Duodenal mucosa (tissue), 2 donors: Measurements from ENCODE around the gene SPART.
"Not testable (repeated sequence)": the region's sequence is repeated elsewhere in the genome, so short reads cannot be mapped to it uniquely, and the experiment has no call there.

ENCODE experiments used
- H3K27ac ChIP-seq: one replicate; pipeline ENCODE4 v1.7.0; 2013; ENCODE audit warnings: low read depth, low read length
- H3K27me3 ChIP-seq, 2 donors: one replicate each; pipeline ENCODE4 v1.7.0; 2013; ENCODE audit warnings: low read length in 2 of 2, control low read depth in 1 of 2; ENCODE audit not compliant: insufficient read depth in 2 of 2, control insufficient read depth in 1 of 2
- H3K36me3 ChIP-seq, 2 donors: one replicate each; pipeline ENCODE4 v1.7.0; 2013; ENCODE audit warnings: low read length in 2 of 2, control low read depth in 1 of 2; ENCODE audit not compliant: insufficient read depth in 2 of 2, control insufficient read depth in 1 of 2
- H3K4me1 ChIP-seq, 2 donors: one replicate each; pipeline ENCODE4 v1.7.0; 2013; ENCODE audit warnings: low read length in 2 of 2, control low read depth in 1 of 2; ENCODE audit not compliant: insufficient read depth in 2 of 2, control insufficient read depth in 1 of 2
- H3K4me3 ChIP-seq, 2 donors: one replicate each; pipeline ENCODE4 v1.7.0; 2013; ENCODE audit warnings: low read length in 2 of 2, low read depth in 1 of 2
- H3K9ac ChIP-seq, 2 donors: one replicate each; pipeline ENCODE4 v1.7.0; 2013; ENCODE audit warnings: low read length in 2 of 2, low read depth in 1 of 2
- H3K9me3 ChIP-seq, 2 donors: one replicate each; pipeline ENCODE4 v1.7.0; 2013; ENCODE audit warnings: low read length in 2 of 2, control low read depth in 1 of 2; ENCODE audit not compliant: control insufficient read depth in 1 of 2

SPART gene

GRCh38 chr13:36323951-36324566, 22.1 kb downstream of the SPART start:
- H3K27ac ChIP-seq: no peak overlapping the region
- no peaks in the 10 kb centered on the region for H3K4me1 ChIP-seq
- H3K4me3 ChIP-seq: no peak overlapping the region
- H3K36me3 ChIP-seq: peaks cover 13 to 30% of the 10 kb centered on the region in 2 donors
- no peaks in the 10 kb centered on the region for H3K9me3 ChIP-seq
- no peaks in the 10 kb centered on the region for H3K27me3 ChIP-seq
- no peak overlapping the region for H3K9ac ChIP-seq

- no peaks in the 10 kb centered on the region for H3K27me3 ChIP-seq
- H3K9ac ChIP-seq: no peak overlapping the region
- H3K27ac ChIP-seq: no peak overlapping the region
- H3K9me3 ChIP-seq: no peaks in the 10 kb centered on the region
- no peak overlapping the region for H3K4me3 ChIP-seq
- H3K4me1 ChIP-seq: no peaks in the 10 kb centered on the region
- peaks cover 13 to 25% of the 10 kb centered on the region in 2 donors for H3K36me3 ChIP-seq
Measured at GRCh38 chr13:36323408-36323807, 22.8 kb downstream of the SPART start.

DNA sequence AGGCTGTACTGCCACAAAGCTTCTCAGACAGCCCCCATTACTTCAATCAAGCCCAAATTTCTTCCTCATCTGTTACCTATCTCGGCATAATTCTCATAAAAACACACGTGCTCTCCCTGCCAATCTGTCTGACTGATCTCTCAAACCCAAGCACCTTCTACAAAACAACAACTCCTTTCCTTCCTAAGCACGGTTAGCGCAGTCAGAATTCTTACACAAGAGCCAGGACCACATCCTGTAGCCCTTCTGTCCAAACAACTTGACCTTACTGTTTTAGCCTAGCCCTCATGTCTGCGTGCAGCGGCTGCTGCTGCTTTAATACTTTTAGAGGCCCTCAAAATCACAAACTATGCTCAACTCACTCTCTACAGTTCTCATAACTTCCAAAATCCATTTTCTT, 26.4 kb downstream of the SPART start:
- H3K27me3 ChIP-seq, H3K27ac ChIP-seq: not testable (repeated sequence)

DNA sequence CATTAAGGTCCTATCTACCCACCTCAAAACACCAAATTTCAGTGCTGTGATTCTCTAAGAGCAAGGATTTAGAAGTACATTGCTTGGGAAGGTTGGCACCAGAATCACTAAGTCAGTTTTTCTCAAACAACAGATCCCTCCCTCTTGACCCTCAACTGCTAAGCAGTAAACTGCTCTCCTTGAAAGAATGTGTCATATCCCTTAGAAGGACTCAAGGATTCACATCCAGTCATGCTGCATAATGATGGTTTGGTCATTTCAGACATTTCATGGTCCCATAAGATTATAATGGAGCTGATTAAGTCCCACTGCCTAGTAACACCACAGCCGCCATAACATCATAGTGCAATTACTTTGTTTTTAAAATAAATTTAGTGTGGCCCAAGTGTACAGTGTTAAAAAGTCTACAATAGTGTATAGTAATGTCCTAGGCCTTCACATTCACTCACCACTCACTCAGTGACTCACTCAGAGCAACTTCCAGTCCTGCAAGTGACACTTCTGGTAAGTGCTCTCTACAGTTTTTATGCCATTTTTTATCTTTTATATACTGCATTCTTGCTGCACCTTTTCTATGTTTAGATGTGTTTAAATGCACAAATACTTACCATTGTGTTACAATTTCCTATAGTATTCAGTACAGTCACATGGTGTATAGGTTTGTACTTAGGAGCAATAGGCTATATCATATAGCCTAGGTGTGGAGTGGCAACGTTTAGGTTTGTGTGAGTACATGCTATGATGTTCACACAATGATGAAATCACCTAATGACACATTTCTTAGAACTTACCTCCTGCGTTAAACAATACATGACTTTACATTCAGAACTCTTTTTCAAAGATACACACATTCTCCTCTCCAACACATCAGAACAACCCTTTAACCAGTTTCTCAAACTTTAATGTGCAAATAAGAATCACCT, 32.9 kb downstream of the SPART start:
- H3K9me3 ChIP-seq: no peaks in the 10 kb centered on the region
- H3K27ac ChIP-seq: no peak overlapping the region
- no peaks in the 10 kb centered on the region for H3K4me1 ChIP-seq
- H3K9ac ChIP-seq: no peak overlapping the region
- H3K36me3 ChIP-seq: peaks cover 0 to 15% of the 10 kb centered on the region in 2 donors
- no peak overlapping the region for H3K4me3 ChIP-seq
- H3K27me3 ChIP-seq: no peaks in the 10 kb centered on the region

More for the DNA sequence above, 26.4 kb downstream of the SPART start:
- H3K4me1 ChIP-seq, H3K9ac ChIP-seq, H3K4me3 ChIP-seq, H3K9me3 ChIP-seq: not testable (repeated sequence)
- peaks cover 4 to 13% of the 10 kb centered on the region in 2 donors for H3K36me3 ChIP-seq

DNA sequence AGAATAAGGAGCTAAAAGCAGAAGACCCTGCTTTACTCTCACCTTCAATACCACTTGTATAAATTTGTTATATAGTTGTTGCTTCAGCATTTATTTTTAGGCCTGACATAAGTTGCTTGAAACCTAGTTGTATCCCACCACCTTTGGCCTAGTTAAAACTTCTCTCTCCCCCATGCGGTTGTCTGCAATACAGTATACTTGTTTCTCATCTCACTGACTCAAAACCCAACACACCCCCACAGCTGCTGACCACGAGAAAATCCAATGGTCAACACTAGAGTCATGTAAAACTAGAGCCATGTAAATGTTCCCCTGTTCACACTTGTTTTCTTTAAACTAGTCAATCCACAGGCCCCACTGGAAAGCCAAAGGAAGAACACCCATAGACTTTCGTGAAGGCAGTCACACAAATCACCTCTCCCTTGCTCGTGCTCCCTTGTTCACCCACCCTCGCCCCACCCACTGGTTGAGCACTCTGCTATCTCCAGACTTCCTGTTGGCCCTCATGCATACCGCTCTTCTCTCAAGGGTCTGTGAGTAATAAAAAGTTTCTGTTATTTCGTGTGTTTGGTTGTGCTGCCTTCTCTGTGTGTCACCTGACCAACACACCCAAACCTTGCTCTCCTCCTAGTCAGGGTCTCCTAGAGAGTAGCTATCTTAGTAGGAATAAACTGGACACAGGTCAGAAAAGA, 35.6 kb downstream of the SPART start:
- no peak overlapping the region for H3K27ac ChIP-seq
- no peaks in the 10 kb centered on the region for H3K4me1 ChIP-seq
- H3K4me3 ChIP-seq: no peak overlapping the region
- no peak overlapping the region for H3K9ac ChIP-seq
- peaks cover 0 to 15% of the 10 kb centered on the region in 2 donors for H3K36me3 ChIP-seq
- H3K9me3 ChIP-seq: no peaks in the 10 kb centered on the region
- H3K27me3 ChIP-seq: no peaks in the 10 kb centered on the region

DNA sequence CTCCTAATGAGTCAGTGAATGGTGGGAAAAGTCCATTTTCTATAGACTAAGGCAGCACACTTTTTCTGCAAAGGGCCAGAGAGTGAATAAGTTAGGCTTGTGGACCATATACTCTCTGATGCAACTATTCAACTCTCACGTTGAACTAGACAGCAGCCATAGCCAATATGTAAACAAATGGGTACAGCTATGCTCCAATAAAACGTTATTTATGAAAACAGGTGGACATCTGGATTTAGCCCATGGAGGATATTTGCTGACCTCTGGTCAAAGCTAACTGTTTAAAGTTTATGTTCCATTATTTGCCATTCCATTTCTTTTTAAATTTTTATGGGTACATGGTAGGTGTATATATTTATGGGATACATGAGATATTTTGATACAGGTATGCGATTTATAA, 43.9 kb downstream of the SPART start:
- peaks cover 0 to 8% of the 10 kb centered on the region in 2 donors for H3K27me3 ChIP-seq
- H3K27ac ChIP-seq: no peak overlapping the region
- peaks cover 0 to 4% of the 10 kb centered on the region in 2 donors for H3K36me3 ChIP-seq
- H3K4me1 ChIP-seq: peaks cover 0 to 9% of the 10 kb centered on the region in 2 donors
- H3K4me3 ChIP-seq: no peak overlapping the region
- no peaks in the 10 kb centered on the region for H3K9me3 ChIP-seq
- H3K9ac ChIP-seq: no peak overlapping the region

DNA sequence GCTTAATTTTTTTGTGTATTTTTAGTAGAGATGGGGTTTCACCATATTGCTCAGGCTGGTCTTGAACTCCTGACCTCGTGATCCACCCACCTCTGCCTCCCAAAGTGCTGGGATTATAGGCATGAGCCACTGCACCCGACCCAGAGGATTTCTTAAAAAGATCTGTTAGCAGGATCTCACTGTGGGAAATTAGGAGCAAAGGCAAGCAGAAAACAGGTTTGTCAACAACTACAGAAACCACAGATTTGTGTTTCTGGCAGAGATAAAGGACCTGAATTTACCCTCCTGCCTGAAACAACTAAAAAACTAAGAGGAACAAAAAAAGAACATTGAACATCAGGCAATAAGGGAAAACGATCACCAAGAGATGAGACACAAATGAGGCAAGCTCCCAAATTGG, 46.7 kb downstream of the SPART start:
- H3K9ac ChIP-seq, H3K27ac ChIP-seq, H3K4me1 ChIP-seq: not testable (repeated sequence)

DNA sequence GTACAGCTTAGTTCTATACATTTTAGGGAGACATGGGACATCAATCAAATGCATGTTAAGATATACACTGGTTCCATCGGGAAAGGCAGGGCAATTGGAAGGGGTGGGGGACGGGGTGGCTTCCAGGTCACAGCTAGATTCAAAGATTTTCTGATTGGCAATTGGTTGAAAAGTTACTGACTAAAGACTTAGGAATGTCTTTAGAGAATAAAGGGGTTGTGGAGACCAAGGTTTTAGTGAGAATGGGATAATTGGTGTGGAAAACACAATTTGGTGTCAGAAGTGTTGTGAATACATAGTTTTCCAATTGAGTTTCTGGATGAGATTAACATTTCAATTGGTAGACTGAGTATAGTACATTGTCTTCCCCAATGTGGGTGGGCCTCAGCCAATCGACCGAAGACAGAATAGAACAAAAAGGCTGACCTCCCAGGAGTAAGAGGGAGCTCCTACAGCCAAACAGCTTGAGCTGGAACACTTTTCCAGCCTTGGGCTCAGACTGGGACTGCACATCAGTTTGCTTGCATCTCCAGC, 47.6 kb downstream of the SPART start:
- no peak overlapping the region for H3K27ac ChIP-seq
- peaks cover 0 to 9% of the 10 kb centered on the region in 2 donors for H3K4me1 ChIP-seq
- H3K9me3 ChIP-seq: no peaks in the 10 kb centered on the region
- H3K9ac ChIP-seq: no peak overlapping the region
- H3K27me3 ChIP-seq: peaks cover 0 to 8% of the 10 kb centered on the region in 2 donors
- no peak overlapping the region for H3K4me3 ChIP-seq
- H3K36me3 ChIP-seq: no peaks in the 10 kb centered on the region

More for the DNA sequence above, 46.7 kb downstream of the SPART start:
- H3K36me3 ChIP-seq, H3K4me3 ChIP-seq, H3K27me3 ChIP-seq, H3K9me3 ChIP-seq: not testable (repeated sequence)

DNA sequence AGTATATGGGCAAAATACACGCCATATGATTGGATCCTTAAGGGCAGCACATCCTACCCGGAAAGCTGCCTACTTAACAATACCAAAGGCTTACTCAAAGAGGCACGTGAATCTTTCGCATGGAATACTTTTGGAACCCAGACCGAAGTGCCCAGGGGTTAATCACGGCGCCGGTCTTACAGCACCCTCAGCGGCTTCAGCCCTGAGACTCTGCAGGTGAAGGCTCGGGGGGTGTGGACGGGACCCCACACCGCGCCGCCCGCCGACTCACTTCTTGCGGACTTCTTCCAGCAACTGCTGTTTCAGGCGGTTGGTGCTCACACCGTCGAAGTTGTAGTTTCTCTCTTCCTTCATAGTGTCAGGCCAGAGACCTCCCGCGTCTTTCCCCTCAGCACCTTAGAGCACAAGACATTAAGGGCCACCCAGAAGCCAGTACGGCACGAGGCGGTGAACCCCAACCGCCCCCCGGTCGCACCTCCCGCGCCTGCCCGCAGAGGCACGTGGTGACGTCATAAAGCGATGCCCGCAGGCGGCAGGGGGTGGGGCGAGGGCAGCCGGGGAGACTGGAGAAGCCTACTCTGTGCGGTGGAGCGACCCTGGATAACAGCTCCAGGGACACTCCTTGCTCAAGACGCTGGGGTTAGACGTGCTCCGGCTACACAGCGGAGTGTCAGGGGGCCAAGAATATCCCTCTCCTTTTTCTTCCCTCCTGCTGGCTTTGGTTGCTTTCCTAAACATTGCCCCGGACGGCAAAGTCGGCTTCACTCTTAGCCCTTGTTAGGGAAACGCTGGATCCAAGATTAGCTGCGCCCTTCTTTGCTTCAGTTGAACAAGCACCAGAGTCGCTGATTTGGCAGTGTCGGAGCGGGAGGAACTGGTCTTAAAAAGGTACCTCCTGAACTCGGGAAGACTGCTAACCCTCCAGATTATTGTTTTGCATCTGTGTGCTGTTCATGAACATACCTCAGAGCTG, 48.5 kb downstream of the SPART start, which contains the start of gene CCDC169:
TSS of gene CCDC169 (minus strand) at position 449 of the 973 bp plus-strand sequence. CDS start at position 354, 95 bp downstream.
- Histone ChIP-seq H3K27ac (no peak within 1 kb of the TSS), H3K9ac (peak within 1 kb of the TSS; percentile 13 to 62)

More for the DNA sequence above, 48.5 kb downstream of the SPART start, which contains the start of gene CCDC169:
- Histone ChIP-seq H3K36me3 (no peaks in the 10 kb centered on the region), H3K4me3 (peak within 1 kb of the TSS; percentile 73 to 75), H3K9me3 (no peaks in the 10 kb centered on the region), H3K27me3 (peaks cover 0 to 8% of the 10 kb centered on the region in 2 donors), H3K4me1 (peaks cover 0 to 9% of the 10 kb centered on the region in 2 donors)
